Measurements from ENCODE around the gene SMYD3. TPM values are rescaled to one million over a fixed set of nuclear protein-coding genes. Genes with fewer than 3 reads are reported as not detected.
"Not testable (repeated sequence)": the region's sequence is repeated elsewhere in the genome, so short reads cannot be mapped to it uniquely, and the experiment has no call there.

Gene SMYD3
- total RNA-seq, 1 donor from 2014 or later, result 22.9 TPM

GRCh38 chr1:245760301-245760700 is 746.8 kb downstream of the SMYD3 start:
- intact Hi-C loops (cut with micrococcal nuclease), result no loop called here

- intact Hi-C loops (cut with micrococcal nuclease), result no loop called here
These were observed 752.6 kb downstream of the SMYD3 start for GRCh38 chr1:245754463-245754961.

DNA sequence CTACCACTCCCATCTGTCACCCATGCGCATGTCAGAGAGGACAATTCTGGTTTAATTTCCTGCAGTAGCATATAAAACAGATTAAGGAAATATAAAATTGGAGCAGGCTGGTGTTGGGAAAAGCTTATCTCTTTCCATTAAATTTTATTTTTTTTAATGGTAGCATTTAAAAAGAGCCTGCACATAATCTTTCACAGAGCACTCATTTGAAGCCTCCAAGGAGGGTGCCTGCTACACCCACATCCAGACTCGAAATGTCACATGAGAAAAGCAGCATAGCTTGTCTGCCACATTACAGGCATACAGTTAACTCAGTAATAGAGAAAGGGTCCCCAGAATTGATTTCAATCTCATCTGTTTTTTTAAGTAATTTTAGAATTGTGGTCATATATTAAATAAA is 753.3 kb downstream of the SMYD3 start:
- intact Hi-C loops (cut with micrococcal nuclease), result no loop called here

DNA sequence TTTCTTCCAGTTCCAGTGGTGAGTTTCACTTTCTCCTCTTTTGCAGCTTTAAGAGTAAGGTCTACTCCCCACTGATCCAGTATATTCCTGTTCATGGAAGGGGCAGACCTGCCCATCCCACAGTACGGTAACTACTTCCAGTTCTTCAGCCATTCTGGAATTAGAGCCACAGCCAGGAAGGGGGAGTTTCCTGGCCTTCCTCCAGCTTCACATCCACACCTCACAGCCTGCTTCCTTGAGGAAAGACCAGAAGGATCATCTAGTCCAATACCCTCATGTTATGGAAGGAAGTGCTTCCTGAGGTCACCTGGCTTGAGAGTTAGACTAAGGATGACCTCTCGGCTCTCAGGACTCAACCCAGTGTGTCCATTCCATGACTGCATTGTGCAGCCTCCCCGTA is 754.5 kb downstream of the SMYD3 start:
- intact Hi-C loops (cut with micrococcal nuclease), result no loop called here

- intact Hi-C loops (cut with micrococcal nuclease), result no loop called here
These were observed 755.2 kb downstream of the SMYD3 start for GRCh38 chr1:245751726-245752470.

- intact Hi-C loops (cut with micrococcal nuclease), result no loop called here
These were observed 756.0 kb downstream of the SMYD3 start for GRCh38 chr1:245751116-245751515.

DNA sequence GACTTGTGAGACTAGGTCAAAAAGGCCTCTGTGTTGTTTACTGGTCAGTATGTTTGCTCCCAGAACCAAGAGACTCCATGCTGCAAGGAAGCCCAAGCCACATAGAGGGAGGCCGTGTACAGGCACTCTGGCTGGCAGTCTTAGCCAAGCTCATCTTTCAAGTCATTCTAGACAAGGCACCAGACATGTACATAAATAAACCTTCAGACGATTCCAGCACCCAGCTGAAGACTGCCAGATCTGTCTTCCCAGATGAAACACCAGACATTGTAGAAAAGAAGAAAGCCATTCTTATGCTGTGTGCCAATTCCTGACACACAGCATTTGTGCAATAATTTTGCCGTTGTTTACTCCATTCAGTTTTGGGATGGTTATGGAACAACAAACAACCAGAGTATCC is 756.8 kb downstream of the SMYD3 start:
- intact Hi-C loops (cut with micrococcal nuclease), result no loop called here

- intact Hi-C loops (cut with micrococcal nuclease), result no loop called here
These were observed 758.0 kb downstream of the SMYD3 start for GRCh38 chr1:245749053-245749452.

DNA sequence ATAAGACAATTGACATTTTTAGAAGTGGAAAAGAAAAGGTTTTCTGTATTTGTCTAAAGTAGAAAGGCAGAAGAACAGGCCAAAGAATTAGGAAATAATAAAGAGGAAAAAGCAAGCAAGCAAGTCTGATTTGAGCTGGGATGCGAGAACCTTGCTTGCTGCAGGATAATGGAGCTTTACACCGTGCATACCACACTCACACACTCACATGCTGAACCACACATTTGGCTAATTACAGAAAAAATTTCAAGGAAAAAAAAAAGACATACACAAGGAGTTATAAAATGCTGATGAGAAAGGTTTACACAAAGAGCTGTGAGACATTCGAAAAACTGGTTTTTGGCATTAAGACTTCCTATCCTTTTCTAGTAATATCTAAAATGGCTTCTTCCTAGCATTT is 758.4 kb downstream of the SMYD3 start:
- intact Hi-C loops (cut with micrococcal nuclease), result no loop called here

DNA sequence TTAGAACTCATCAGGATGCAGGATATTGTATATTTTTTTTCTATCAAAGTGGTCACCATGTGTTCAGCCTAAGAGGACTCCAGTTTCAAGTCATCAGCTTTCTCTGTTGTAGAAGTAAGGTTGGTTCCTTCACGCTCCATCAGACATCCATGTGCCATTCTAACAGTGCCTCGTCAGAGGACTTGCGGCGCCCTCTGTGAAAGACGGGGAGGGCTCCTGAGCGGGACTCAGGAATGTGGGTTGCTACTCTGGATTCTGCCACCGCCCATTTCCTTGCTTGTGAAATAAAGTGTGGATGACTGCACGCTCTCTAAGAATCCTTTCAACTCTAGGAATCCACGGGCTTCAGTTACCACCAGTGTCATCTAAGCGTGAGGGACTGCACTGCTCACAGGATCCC is 758.8 kb downstream of the SMYD3 start:
- intact Hi-C loops (cut with micrococcal nuclease), result no loop called here

DNA sequence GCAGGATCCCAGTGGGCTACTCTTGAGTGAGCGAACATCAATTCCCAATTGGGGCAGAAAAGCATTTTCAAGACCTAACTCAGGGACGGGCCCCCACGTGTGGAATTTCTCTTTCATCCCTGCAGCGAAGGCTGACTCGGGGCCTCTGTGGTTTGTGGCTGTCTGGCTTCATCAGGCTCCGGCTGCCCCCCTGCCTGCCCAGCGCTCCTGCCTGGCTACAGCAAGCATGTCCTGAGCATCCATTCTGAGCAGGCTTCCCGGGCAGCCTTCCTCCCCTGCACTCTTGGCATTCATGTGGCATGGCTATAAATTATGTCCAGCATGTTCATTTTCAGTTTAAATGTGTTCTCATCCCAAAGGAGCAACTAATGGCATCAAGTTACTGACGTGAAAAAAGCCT is 764.2 kb downstream of the SMYD3 start:
- intact Hi-C loops (cut with micrococcal nuclease), result no loop called here

GRCh38 chr1:245740336-245740735 is 766.7 kb downstream of the SMYD3 start:
- intact Hi-C loops (cut with micrococcal nuclease), result not testable (repeated sequence)

GRCh38 chr1:245730801-245731200 is 776.3 kb downstream of the SMYD3 start:
- intact Hi-C loops (cut with micrococcal nuclease), result no loop called here

GRCh38 chr1:245728035-245728434 is 779.0 kb downstream of the SMYD3 start:
- intact Hi-C loops (cut with micrococcal nuclease), result not testable (repeated sequence)

GRCh38 chr1:245721488-245721887 is 785.6 kb downstream of the SMYD3 start:
- intact Hi-C loops (cut with micrococcal nuclease), result no loop called here

DNA sequence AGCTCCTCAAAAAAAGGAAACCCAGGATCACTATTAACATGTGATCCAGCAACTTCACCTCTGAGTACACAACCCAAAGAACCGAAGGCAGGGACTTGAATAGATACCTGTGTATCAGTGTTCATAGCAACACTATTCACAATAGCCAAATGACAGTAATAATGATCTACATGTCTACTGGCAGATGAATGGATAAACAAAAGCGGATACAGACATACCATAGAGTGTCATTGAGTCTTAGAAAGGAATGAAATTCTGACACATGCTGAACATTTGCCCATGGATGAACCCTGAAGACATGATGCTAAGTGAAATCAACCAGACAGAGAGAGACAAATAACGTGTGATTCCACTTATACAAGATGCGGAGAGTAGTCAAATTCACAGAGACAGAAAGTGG is 788.1 kb downstream of the SMYD3 start:
- intact Hi-C loops (cut with micrococcal nuclease), result no loop called here

GRCh38 chr1:245718123-245718522 is 789.0 kb downstream of the SMYD3 start:
- intact Hi-C loops (cut with micrococcal nuclease), result no loop called here

DNA sequence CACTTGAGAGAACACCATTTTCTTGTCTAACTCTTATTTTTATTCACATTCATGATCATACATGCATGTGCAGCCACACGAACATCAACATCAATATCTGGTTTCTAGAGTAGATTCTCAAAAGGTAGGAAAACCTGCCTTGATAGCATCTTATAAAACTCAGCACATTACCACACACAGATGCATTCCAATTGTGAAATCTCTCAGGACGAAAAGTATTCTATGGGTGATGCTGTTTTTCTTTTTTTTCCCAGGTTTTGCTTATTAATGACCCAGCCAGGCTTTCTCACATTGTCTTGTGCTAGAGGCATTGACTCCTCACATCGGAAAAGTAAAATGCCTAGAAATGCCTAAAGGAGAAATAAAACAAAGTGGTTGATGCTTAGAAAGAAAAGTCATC is 789.5 kb downstream of the SMYD3 start:
- intact Hi-C loops (cut with micrococcal nuclease), result no loop called here

- intact Hi-C loops (cut with micrococcal nuclease), result no loop called here
These were observed 790.5 kb downstream of the SMYD3 start for GRCh38 chr1:245716561-245716960.

GRCh38 chr1:245715970-245716369 is 791.1 kb downstream of the SMYD3 start:
- intact Hi-C loops (cut with micrococcal nuclease), result no loop called here

DNA sequence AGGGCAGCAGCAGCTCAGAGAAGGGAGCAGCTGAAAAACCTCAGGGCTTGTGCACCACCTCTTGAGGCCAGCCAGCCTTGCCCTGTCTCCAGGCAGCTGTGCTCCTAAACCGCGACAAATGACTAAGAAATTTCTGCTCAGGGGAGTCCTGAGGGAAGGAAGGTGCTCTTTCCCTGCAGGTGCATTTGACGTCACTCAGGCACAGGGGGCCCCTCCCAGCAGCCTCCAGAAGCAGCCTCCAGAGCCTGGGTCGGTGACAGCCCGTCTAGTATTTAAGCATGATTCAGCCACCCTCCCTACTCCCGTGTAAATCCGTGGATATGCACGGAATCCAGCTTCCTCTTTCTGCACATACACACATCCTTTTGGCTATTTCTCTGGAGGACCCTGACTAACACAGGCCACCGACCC is 791.8 kb downstream of the SMYD3 start:
- intact Hi-C loops (cut with micrococcal nuclease), result no loop called here

- intact Hi-C loops (cut with micrococcal nuclease), result not testable (repeated sequence)
These were observed 793.1 kb downstream of the SMYD3 start for GRCh38 chr1:245714027-245714426.
